HG03432 (cell line): ENCODE data around the gene FAM107B.
"Not testable (repeated sequence)": the region's sequence is repeated elsewhere in the genome, so short reads cannot be mapped to it uniquely, and the experiment has no call there.

Source experiments
- ATAC-seq: cut with Tn5 transposase; IDR thresholded peaks from one replicate; pipeline ENCODE4 v1.9.1; 2021; ENCODE audit warnings: mild to moderate bottlenecking, moderate library complexity; ENCODE audit not compliant: unreplicated experiment

Gene FAM107B

GRCh38 chr10:14696821-14697220 lies 77.9 kb downstream of the FAM107B start:
- ATAC-seq = no peak

GRCh38 chr10:14695847-14696480 lies 78.7 kb downstream of the FAM107B start:
- ATAC-seq = no peak

GRCh38 chr10:14693891-14694290 lies 80.8 kb downstream of the FAM107B start:
- no peak for ATAC-seq

GRCh38 chr10:14692344-14693076 lies 82.2 kb downstream of the FAM107B start:
- no peak for ATAC-seq

GRCh38 chr10:14691359-14691758 lies 83.3 kb downstream of the FAM107B start:
- ATAC-seq = no peak

GRCh38 chr10:14688606-14689005 lies 86.1 kb downstream of the FAM107B start:
- ATAC-seq = no peak

- ATAC-seq = not testable (repeated sequence)
Measured at GRCh38 chr10:14688189-14688588, 86.5 kb downstream of the FAM107B start.

GRCh38 chr10:14687340-14687739 lies 87.4 kb downstream of the FAM107B start:
- no peak for ATAC-seq

- ATAC-seq = no peak
Measured at GRCh38 chr10:14686356-14686755, 88.3 kb downstream of the FAM107B start.

- ATAC-seq = no peak
Measured at GRCh38 chr10:14684354-14684753, 90.3 kb downstream of the FAM107B start.

GRCh38 chr10:14683256-14683655 lies 91.4 kb downstream of the FAM107B start:
- no peak for ATAC-seq

GRCh38 chr10:14681802-14682201 lies 92.9 kb downstream of the FAM107B start:
- ATAC-seq = no peak

GRCh38 chr10:14681305-14681704 lies 93.4 kb downstream of the FAM107B start:
- no peak for ATAC-seq

GRCh38 chr10:14678637-14679036 lies 96.1 kb downstream of the FAM107B start:
- ATAC-seq = no peak

GRCh38 chr10:14676732-14677131 lies 98.0 kb downstream of the FAM107B start:
- ATAC-seq = no peak

- no peak for ATAC-seq
Measured at GRCh38 chr10:14674376-14675050, 100.2 kb downstream of the FAM107B start.

- no peak for ATAC-seq
Measured at GRCh38 chr10:14673189-14673861, 101.4 kb downstream of the FAM107B start.

GRCh38 chr10:14671386-14671831 lies 103.3 kb downstream of the FAM107B start:
- no peak for ATAC-seq

- ATAC-seq = no peak
Measured at GRCh38 chr10:14670551-14671240, 104.0 kb downstream of the FAM107B start.

GRCh38 chr10:14669576-14669975 lies 105.1 kb downstream of the FAM107B start:
- no peak for ATAC-seq

- no peak for ATAC-seq
Measured at GRCh38 chr10:14667781-14668180, 106.9 kb downstream of the FAM107B start.
